HepG2 (cell line): ENCODE measurements around the gene LMAN2. TPM values are rescaled to one million over a fixed set of nuclear protein-coding genes. Genes with fewer than 3 reads are reported as not detected.
A peak's percentile ranks its signal among the peaks of the same experiment; 100 is the strongest.

Experiments used
- ATAC-seq: fragments of 200-7000 bp; cut with Tn5 transposase; 3 replicates; pipeline ENCODE4 v1.9.1; 2020; ENCODE audit warnings: mild to moderate bottlenecking, moderate library complexity
- BruUV-seq: library from RNA; stranded (reverse); fragments of 400-500 nt; replicated peaks from 2 replicates; lab custom pipeline; 2021; lab: Mats Ljungman, UMichigan
- CTCF ChIA-PET: fragments of 300-600 bp; formaldehyde crosslinking; extraction: SDS; loops from one replicate; lab custom pipeline; 2021; ENCODE audit warnings: low total read pairs, inconsistent platforms, low intra/inter-chr PET ratio; lab: Yijun Ruan, JAX
- POLR2A ChIA-PET: fragments of 350-600 bp; sonication (Branson Sonifier 250); formaldehyde crosslinking; loops from one replicate; lab custom pipeline; 2020; ENCODE audit warnings: antibody characterized with exemption, inconsistent platforms; lab: Yijun Ruan, JAX
- DNase-seq: peaks from one replicate; pipeline ENCODE4 v3.0.0-alpha.2; 2015; ENCODE audit warnings: low spot score
- FAIRE-seq: peaks from 3 replicates; lab custom pipeline; 2011; peaks lifted over from hg19 to GRCh38; lab: Jason Lieb, UNC
- H2AFZ ChIP-seq: one replicate; pipeline ENCODE4 v1.6.1; 2011; ENCODE audit warnings: low read length, inconsistent platforms
- H3K27ac ChIP-seq: fragments of 300-600 bp; 3 replicates; pipeline ENCODE4 v1.8.0; 2011; ENCODE audit warnings: mixed run types, mild to moderate bottlenecking, mixed read lengths, low read length, inconsistent platforms; ENCODE audit not compliant: insufficient read depth; ENCODE audit errors: extremely low read length
- H3K27me3 ChIP-seq, 2 experiments: fragments of 200-600 bp in 1 of 2; 2 replicates in 1 of 2; 3 replicates in 1 of 2; pipeline versions ENCODE4 v1.6.0 to v1.8.0; 2011; ENCODE audit warnings: low read length in 2 of 2, mild to moderate bottlenecking in 2 of 2, moderate library complexity in 2 of 2, inconsistent platforms in 1 of 2; ENCODE audit not compliant: insufficient read depth in 2 of 2, control insufficient read depth in 1 of 2
- H3K36me3 ChIP-seq, 2 experiments: fragments of 200-600 bp in 1 of 2; replicated peaks in 1 of 2; 2 replicates in 1 of 2; 3 replicates in 1 of 2; pipeline versions ENCODE4 v1.5.1 to v1.8.0; 2011; ENCODE audit warnings: low read length in 2 of 2, inconsistent platforms in 1 of 2; ENCODE audit not compliant: insufficient read depth in 2 of 2, control insufficient read depth in 1 of 2
- H3K4me1 ChIP-seq: 2 replicates; pipeline ENCODE4 v1.5.1; 2012; ENCODE audit warnings: low read length, inconsistent platforms; ENCODE audit not compliant: insufficient read depth
- H3K4me2 ChIP-seq: 2 replicates; pipeline ENCODE4 v1.6.0; 2011; ENCODE audit warnings: low read depth, low read length, inconsistent platforms
- H3K4me3 ChIP-seq, 3 experiments: fragments of 200-600 bp in 1 of 3; sonication (generic), shearing (Covaris generic) in 1 of 3; replicated peaks in 1 of 3; 2 replicates each; pipeline ENCODE4 v1.5.1; 2011 to 2016; ENCODE audit warnings: low read length in 3 of 3, inconsistent platforms in 2 of 3, low read depth in 2 of 3, mild to moderate bottlenecking in 2 of 3, control low read depth in 1 of 3, mixed read lengths in 1 of 3; ENCODE audit not compliant: insufficient read depth in 1 of 3
- H3K79me2 ChIP-seq: one replicate; pipeline ENCODE4 v1.6.1; 2011; ENCODE audit warnings: low read length, inconsistent platforms; ENCODE audit not compliant: insufficient read depth
- H3K9ac ChIP-seq: 2 replicates; pipeline ENCODE4 v1.6.0; 2011; ENCODE audit warnings: mild to moderate bottlenecking, low read depth, low read length, inconsistent platforms; ENCODE audit not compliant: insufficient read depth
- H3K9me3 ChIP-seq: 2 replicates; pipeline ENCODE4 v1.5.1; 2012; ENCODE audit warnings: mild to moderate bottlenecking, low read length
- H4K20me1 ChIP-seq: 2 replicates; pipeline ENCODE4 v1.6.0; 2011; ENCODE audit warnings: inconsistent platforms, mild to moderate bottlenecking, low read length, moderate library complexity; ENCODE audit not compliant: insufficient read depth
- BRF2 ChIP-seq: sonication (generic); formaldehyde crosslinking; IDR thresholded peaks from 2 replicates; pipeline ENCODE4 v1.8.1; 2022; ENCODE audit warnings: mild to moderate bottlenecking, missing genetic modification reagents
- HOXA9 ChIP-seq: sonication (generic); formaldehyde crosslinking; IDR thresholded peaks from 2 replicates; pipeline ENCODE4 v1.8.1; 2022; ENCODE audit warnings: missing genetic modification reagents, mild to moderate bottlenecking, moderate library complexity, borderline replicate concordance
- HOXD1 ChIP-seq: sonication (generic); formaldehyde crosslinking; IDR thresholded peaks from 2 replicates; pipeline ENCODE4 v1.5.0; 2020; ENCODE audit warnings: missing genetic modification reagents
- MXI1 ChIP-seq: IDR thresholded peaks from 3 replicates; pipeline ENCODE4 v1.6.1; 2012; ENCODE audit warnings: low read depth, low read length, inconsistent platforms, borderline replicate concordance
- PAXIP1 ChIP-seq: sonication (generic); formaldehyde crosslinking; conservative IDR thresholded peaks from 2 replicates; pipeline ENCODE4 v1.4.0; 2020; ENCODE audit warnings: mild to moderate bottlenecking, missing genetic modification reagents, moderate library complexity
- TEF ChIP-seq: sonication (generic); formaldehyde crosslinking; IDR thresholded peaks from 2 replicates; pipeline ENCODE4 v1.5.0; 2020; ENCODE audit warnings: missing genetic modification reagents
- ZNF256 ChIP-seq: sonication (generic); formaldehyde crosslinking; conservative IDR thresholded peaks from 2 replicates; pipeline ENCODE4 v1.4.0; 2020; ENCODE audit warnings: missing genetic modification reagents
- ZNF441 ChIP-seq: sonication (generic); formaldehyde crosslinking; IDR thresholded peaks from 2 replicates; pipeline ENCODE4 v1.7.0; 2021; ENCODE audit warnings: missing genetic modification reagents, borderline replicate concordance
- ZNF451 ChIP-seq: sonication (generic); formaldehyde crosslinking; IDR thresholded peaks from 2 replicates; pipeline ENCODE4 v1.5.0; 2020; ENCODE audit warnings: mild to moderate bottlenecking, missing genetic modification reagents
- ZNF776 ChIP-seq: sonication (generic); formaldehyde crosslinking; IDR thresholded peaks from 2 replicates; pipeline ENCODE4 v1.4.0; 2020; ENCODE audit warnings: mild to moderate bottlenecking, missing genetic modification reagents
- WGBS: methylation state at CpG from one replicate; pipeline ENCODE4 v1.1.6; 2017; ENCODE audit warnings: low lambda C conversion rate; 5-methylcytosine and 5-hydroxymethylcytosine counted together
- in situ Hi-C: cut with HindIII; loops from 2 replicates; pipeline ENCODE4 v1.10.0; 2017; ENCODE audit warnings: low pct_unique_long_range_greater_than_20kb; ENCODE audit not compliant: extremely low pct_ligation_motif_present
- intact Hi-C: fragments of 100-400 bp; cut with micrococcal nuclease; formaldehyde crosslinking; loops from one replicate; pipeline ENCODE4 v1.10.0; 2022; ENCODE audit not compliant: unreplicated experiment
- polyA plus RNA-seq, 8 experiments: library from polyadenylated mRNA; depleted of rRNA in 3 of 8; stranded (reverse) in 7 of 8; unstranded in 1 of 8; fragments of >200 nt; fragmentation: Illumina TruSeq in 4 of 8; extraction: Trizol in 4 of 8; gene quantifications; 2 replicates each; pipeline versions ENCODE4 v1.2.1 to v1.2.3, GENCODE V29; 2011 to 2016; ENCODE audit warnings: low read depth in 4 of 8, missing spikeins in 1 of 8, mixed read lengths in 1 of 8; ENCODE audit not compliant: insufficient read depth in 1 of 8
- total RNA-seq, 5 experiments: library from RNA; depleted of rRNA; stranded (reverse); fragments of >200 nt; fragmentation: Illumina TruSeq; extraction: Trizol; gene quantifications; 2 replicates each; pipeline ENCODE4 v1.2.3, GENCODE V29; 2016; ENCODE audit warnings: low read depth in 1 of 5

LMAN2 gene
- total and polyA plus RNA-seq, 2 of the 13 experiments (the other 11 are each of a cell fraction or from before 2014, with no cell fraction given) = 191 to 197 TPM

- TF ChIP-seq PAXIP1 (CRISPR knock-in tag) = peak; percentile 92
These were observed 25.5 kb downstream of the LMAN2 start (continued) for GRCh38 chr5:177325868-177326381.

- Histone ChIP-seq H3K36me3 (peaks cover 4 to 17% of the 10 kb centered on the region in 2 experiments; a peak in 2 of 5 replicates), H4K20me1 (no peaks in the 10 kb centered on the region), H3K79me2 (peaks cover 7% of the 10 kb centered on the region), H3K27ac (no peak overlapping the region), H3K4me1 (peaks cover 42% of the 10 kb centered on the region), H3K9me3 (no peaks in the 10 kb centered on the region), H3K4me2 (no peak overlapping the region), H3K9ac (0 out of 2 replicates have a peak overlapping the region, but pooled peaks have one; percentile 15), H3K4me3 (no peak overlapping the region), H2AFZ (no peak overlapping the region), H3K27me3 (no peaks in the 10 kb centered on the region)
- 97% methylated on average over 7 of the region's 7 CpGs for whole genome bisulfite sequencing
- intact Hi-C loops (no loop called here), in situ Hi-C loops (no loop called here)
- ATAC-seq (no peak), FAIRE-seq (no peak), DNase-seq (no peak)
- POLR2A ChIA-PET = no interaction called here
- CTCF ChIA-PET = no interaction called here
- BruUV-seq = no TSS peak
- no peak for TF ChIP-seq ZNF776 (CRISPR knock-in tag)
- no peak for TF ChIP-seq BRF2 (CRISPR knock-in tag)
- TF ChIP-seq ZNF451 (CRISPR knock-in tag) = no peak
- TF ChIP-seq TEF (CRISPR knock-in tag) = no peak
- no peak for TF ChIP-seq ZNF256 (CRISPR knock-in tag)
- no peak for TF ChIP-seq MXI1
- no peak for TF ChIP-seq HOXD1
- TF ChIP-seq ZNF441 (CRISPR knock-in tag) = no peak
- TF ChIP-seq HOXA9 (CRISPR knock-in tag) = no peak
These were observed 30.6 kb downstream of the LMAN2 start for GRCh38 chr5:177320879-177321278.
